Body of pancreas (tissue), 4 donors: ENCODE measurements around the gene CD1D. TPM values are rescaled to one million over a fixed set of nuclear protein-coding genes. Genes with fewer than 3 reads are reported as not detected.

ENCODE experiments used
- ATAC-seq: fragments of 150-250 bp; one replicate; pipeline ENCODE4 v1.9.1; 2016
- DNase-seq, 4 donors: peaks; one replicate each; pipeline ENCODE4 v3.0.0-alpha.2; 2019
- H3K27ac ChIP-seq, 4 donors: fragments of 200-600 bp; sonication (generic); 1 replicate in 3 of 4; 2 replicates in 1 of 4; pipeline versions ENCODE4 v1.5.1 to v1.6.1; 2016 to 2019; ENCODE audit warnings: mild to moderate bottlenecking in 1 of 4, mixed read lengths in 1 of 4, moderate library complexity in 1 of 4
- H3K27me3 ChIP-seq, 2 donors: fragments of 200-600 bp; sonication (generic); one replicate each; pipeline ENCODE4 v1.6.0; 2016; ENCODE audit warnings: mild to moderate bottlenecking in 1 of 2
- H3K36me3 ChIP-seq, 2 donors: fragments of 200-600 bp; sonication (generic); replicated peaks in 1 of 2; 2 replicates each; pipeline ENCODE4 v1.5.1; 2016; ENCODE audit warnings: low read depth in 2 of 2; ENCODE audit not compliant: insufficient read depth in 1 of 2
- H3K4me1 ChIP-seq: fragments of 200-600 bp; sonication (generic); one replicate; pipeline ENCODE4 v1.6.0; 2016
- H3K4me3 ChIP-seq, 2 donors: fragments of 200-600 bp; sonication (generic); 1 replicate in 1 of 2; 2 replicates in 1 of 2; pipeline ENCODE4 v1.5.1; 2016 to 2019
- H3K9me3 ChIP-seq, 3 donors: fragments of 200-600 bp; sonication (generic); 1 replicate in 2 of 3; 2 replicates in 1 of 3; pipeline ENCODE4 v1.5.1; 2016
- POLR2A ChIP-seq, 3 donors: fragments of 450-650 bp; IDR thresholded peaks; one replicate each; pipeline ENCODE4 v1.6.1; 2016; ENCODE audit warnings: antibody characterized with exemption in 3 of 3, mild to moderate bottlenecking in 2 of 3
- WGBS, 2 donors: methylation state at CpG; one replicate each; pipeline ENCODE4 v1.1.5; 2017; 5-methylcytosine and 5-hydroxymethylcytosine counted together
- intact Hi-C: fragments of 100-400 bp; cut with DNase I; formaldehyde crosslinking; loops from one replicate; pipeline ENCODE4 v1.15.1; 2023
- total RNA-seq, 2 donors: library from RNA; depleted of rRNA; stranded (reverse); fragments of >200 nt; gene quantifications; one replicate each; pipeline ENCODE4 v1.1.0, GENCODE V29; 2016
- TF ChIP-seq, protein P1 (sequence below), 7 experiments: fragments of 450-650 bp in 4 of 7; fragments of 200-600 bp in 3 of 7; sonication (generic) in 3 of 7; IDR thresholded peaks; one replicate each; pipeline ENCODE4 v1.5.1; 2016 to 2019; ENCODE audit warnings: antibody characterized with exemption in 7 of 7

CD1D gene
- 1 to 10 TPM in 1 of 2 donors, under 1 TPM in 1; 0.33 to 1.8 TPM for total RNA-seq

DNA sequence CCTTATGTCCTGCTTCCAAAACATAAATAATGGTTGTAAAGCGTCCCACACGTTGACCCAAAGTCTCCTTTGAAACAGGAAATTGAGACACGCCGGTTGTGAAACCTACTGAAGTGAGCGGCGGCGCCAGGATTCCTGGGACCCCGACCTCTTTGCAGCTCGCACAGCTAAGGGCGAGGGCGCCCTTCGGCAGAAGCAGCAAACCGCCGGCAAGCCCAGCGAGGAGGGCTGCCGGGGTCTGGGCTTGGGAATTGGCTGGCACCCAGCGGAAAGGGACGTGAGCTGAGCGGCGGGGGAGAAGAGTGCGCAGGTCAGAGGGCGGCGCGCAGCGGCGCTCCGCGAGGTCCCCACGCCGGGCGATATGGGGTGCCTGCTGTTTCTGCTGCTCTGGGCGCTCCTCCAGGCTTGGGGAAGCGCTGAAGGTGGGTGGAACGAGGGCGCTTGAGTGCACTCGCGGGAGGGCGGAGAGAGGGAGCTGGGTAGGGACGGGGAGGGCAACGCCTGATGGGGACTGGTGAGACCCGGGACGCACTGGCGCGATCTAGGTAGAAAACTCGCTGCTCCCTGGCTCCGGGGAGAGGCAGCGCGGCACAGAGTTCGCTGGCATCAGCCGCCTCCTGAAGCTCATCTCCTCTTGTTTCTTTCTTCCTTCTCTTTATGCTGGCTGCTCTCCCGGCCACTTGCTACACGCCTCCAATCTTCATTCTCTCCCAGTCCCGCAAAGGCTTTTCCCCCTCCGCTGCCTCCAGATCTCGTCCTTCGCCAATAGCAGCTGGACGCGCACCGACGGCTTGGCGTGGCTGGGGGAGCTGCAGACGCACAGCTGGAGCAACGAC lies at the start of gene CD1D:
Gene CD1D, plus strand, starts transcription at position 155 of the 836 bp plus-strand sequence. Its CDS starts 207 bp downstream, at position 362.
- intact Hi-C loops: no loop called here
- Histone ChIP-seq H3K9me3 (no peaks in the 10 kb centered on the region), H3K4me3 (peak within 1 kb of the TSS in 1 of 2 donors; percentile 30), H3K27me3 (no peaks in the 10 kb centered on the region), H3K36me3 (no peaks in the 10 kb centered on the region), H3K27ac (peak within 1 kb of the TSS in 1 of 4 donors; percentile 55), H3K4me1 (peaks cover 22% of the 10 kb centered on the region)
- DNase-seq: peak in 3 of 4 donors; percentile 16 to 37 (median 18)
- ATAC-seq: peak; percentile 15
- WGBS, 2 donors: 2% methylated on average over 35 to 63 of the region's 63 CpGs
- TF ChIP-seq, protein P1, sequence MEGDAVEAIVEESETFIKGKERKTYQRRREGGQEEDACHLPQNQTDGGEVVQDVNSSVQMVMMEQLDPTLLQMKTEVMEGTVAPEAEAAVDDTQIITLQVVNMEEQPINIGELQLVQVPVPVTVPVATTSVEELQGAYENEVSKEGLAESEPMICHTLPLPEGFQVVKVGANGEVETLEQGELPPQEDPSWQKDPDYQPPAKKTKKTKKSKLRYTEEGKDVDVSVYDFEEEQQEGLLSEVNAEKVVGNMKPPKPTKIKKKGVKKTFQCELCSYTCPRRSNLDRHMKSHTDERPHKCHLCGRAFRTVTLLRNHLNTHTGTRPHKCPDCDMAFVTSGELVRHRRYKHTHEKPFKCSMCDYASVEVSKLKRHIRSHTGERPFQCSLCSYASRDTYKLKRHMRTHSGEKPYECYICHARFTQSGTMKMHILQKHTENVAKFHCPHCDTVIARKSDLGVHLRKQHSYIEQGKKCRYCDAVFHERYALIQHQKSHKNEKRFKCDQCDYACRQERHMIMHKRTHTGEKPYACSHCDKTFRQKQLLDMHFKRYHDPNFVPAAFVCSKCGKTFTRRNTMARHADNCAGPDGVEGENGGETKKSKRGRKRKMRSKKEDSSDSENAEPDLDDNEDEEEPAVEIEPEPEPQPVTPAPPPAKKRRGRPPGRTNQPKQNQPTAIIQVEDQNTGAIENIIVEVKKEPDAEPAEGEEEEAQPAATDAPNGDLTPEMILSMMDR (IDR thresholded peaks at IDR 0.05): no peak
- TF ChIP-seq POLR2A (IDR thresholded peaks at IDR 0.05): no peak

DNA sequence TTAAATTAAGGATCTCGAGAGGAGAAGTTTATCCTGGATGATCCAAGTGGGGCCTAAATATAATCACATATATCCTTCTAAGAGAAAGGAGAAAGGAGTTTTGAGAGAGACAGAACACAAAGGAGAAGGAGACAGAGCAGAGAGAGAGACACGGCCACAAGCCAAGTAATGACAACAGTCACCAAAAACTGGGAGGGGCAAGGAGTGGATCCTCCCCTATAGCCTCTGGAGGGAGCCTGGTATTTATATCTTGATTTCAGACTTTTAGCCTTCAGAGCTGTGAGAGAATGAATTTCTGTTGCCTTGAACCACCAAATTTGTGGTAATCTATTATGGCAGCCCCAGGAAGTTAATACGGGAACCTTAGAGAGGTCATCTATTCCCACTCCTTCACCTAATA lies 49.5 kb upstream of the CD1D start:
- H3K4me3 ChIP-seq: no peak overlapping the region
- TF ChIP-seq, protein P1 (IDR thresholded peaks at IDR 0.05): no peak
- no peak for TF ChIP-seq POLR2A (IDR thresholded peaks at IDR 0.05)
- 79 to 83% methylated on average over 3 of the region's 3 CpGs for WGBS, 2 donors
- no peaks in the 10 kb centered on the region for H3K9me3 ChIP-seq
- ATAC-seq: no peak
- H3K27ac ChIP-seq: no peak overlapping the region
- intact Hi-C loops: no loop called here
- H3K36me3 ChIP-seq: no peaks in the 10 kb centered on the region
- no peak for DNase-seq
- no peaks in the 10 kb centered on the region for H3K4me1 ChIP-seq
- H3K27me3 ChIP-seq: no peaks in the 10 kb centered on the region

DNA sequence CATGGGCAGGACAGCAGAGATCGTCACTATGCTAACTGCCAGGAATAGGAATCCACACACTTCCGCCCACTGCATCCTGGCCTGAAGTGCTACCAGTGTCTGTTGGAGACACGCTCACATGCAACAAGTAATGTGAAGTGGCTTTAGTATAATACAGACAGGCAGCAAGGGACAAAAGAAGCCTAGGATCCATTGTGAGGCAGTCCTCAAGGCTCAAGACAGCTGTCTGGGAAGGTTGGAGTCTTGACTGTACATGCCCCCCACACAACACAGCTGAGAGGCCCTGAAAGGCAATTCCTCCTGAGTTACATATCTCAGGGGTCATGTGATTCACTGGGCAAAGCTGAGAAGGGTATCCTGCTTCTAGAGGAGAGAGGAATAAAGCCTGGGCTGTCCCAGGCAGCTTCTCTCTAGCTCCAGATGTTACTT lies 39.9 kb upstream of the CD1D start:
- no peak for ATAC-seq
- Histone ChIP-seq H3K27ac (no peak overlapping the region), H3K36me3 (no peaks in the 10 kb centered on the region), H3K9me3 (no peaks in the 10 kb centered on the region), H3K4me1 (peaks cover 7% of the 10 kb centered on the region), H3K4me3 (no peak overlapping the region), H3K27me3 (no peaks in the 10 kb centered on the region)
- no peak for DNase-seq
- TF ChIP-seq, protein P1 (IDR thresholded peaks at IDR 0.05): no peak
- 77 to 89% methylated on average over 3 of the region's 3 CpGs for WGBS, 2 donors
- intact Hi-C loops: no loop called here

DNA sequence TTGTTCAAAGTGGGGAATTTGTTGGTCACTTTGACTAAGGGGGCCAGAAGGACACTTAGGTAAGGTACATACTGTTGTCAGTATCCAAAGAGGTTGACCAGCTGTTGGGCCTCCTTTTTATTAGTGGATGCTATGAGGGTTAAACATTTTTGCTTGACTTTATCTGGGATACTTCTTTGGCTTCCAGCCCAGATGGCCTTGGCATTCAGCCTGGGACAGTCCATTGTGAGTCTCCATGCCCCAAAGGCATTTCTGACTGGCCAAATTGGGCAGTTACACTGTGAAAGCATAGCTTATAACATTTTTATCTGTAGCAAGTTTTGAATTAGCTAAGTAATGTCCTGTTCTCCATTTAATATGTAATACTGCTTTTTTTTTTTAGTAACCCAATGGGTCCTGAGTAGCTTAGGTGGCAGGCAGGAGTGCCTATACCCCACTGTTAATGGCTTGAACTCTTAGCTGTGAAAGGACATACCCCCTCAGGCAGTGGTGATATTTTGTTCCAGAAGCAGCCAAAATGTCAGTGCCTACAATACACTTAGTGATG lies 35.4 kb upstream of the CD1D start:
- H3K27ac ChIP-seq: peak overlapping the region in 3 of 4 donors; percentile 7 to 52 (median 42)
- DNase-seq: peak; percentile 62 to 78 (median 70)
- H3K36me3 ChIP-seq: no peaks in the 10 kb centered on the region
- no peaks in the 10 kb centered on the region for H3K9me3 ChIP-seq
- no peaks in the 10 kb centered on the region for H3K27me3 ChIP-seq
- intact Hi-C loops: no loop called here
- TF ChIP-seq, protein P1 (IDR thresholded peaks at IDR 0.05): no peak
- TF ChIP-seq POLR2A (IDR thresholded peaks at IDR 0.05): no peak
- peaks cover 25% of the 10 kb centered on the region for H3K4me1 ChIP-seq
- no peak overlapping the region for H3K4me3 ChIP-seq
- ATAC-seq: peak; percentile 33
